ENCODE results near the gene CPEB4.

CPEB4 gene

GRCh38 chr5:173846929-173847501 lies 41.1 kb upstream of the CPEB4 start:
- TF ChIP-seq, protein P1, sequence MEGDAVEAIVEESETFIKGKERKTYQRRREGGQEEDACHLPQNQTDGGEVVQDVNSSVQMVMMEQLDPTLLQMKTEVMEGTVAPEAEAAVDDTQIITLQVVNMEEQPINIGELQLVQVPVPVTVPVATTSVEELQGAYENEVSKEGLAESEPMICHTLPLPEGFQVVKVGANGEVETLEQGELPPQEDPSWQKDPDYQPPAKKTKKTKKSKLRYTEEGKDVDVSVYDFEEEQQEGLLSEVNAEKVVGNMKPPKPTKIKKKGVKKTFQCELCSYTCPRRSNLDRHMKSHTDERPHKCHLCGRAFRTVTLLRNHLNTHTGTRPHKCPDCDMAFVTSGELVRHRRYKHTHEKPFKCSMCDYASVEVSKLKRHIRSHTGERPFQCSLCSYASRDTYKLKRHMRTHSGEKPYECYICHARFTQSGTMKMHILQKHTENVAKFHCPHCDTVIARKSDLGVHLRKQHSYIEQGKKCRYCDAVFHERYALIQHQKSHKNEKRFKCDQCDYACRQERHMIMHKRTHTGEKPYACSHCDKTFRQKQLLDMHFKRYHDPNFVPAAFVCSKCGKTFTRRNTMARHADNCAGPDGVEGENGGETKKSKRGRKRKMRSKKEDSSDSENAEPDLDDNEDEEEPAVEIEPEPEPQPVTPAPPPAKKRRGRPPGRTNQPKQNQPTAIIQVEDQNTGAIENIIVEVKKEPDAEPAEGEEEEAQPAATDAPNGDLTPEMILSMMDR (IDR thresholded peaks at IDR 0.05; ENCODE audit: low read depth, low read length) = no peak
- H3K4me3 ChIP-seq (ENCODE audit: low read depth, low read length) = no peak overlapping the region

- no peak overlapping the region for H3K4me3 ChIP-seq (ENCODE audit: low read depth, low read length)
- TF ChIP-seq, protein P1 (IDR thresholded peaks at IDR 0.05; ENCODE audit: low read depth, low read length) = no peak
Observed at GRCh38 chr5:173848986-173849596, 39.1 kb upstream of the CPEB4 start.

DNA sequence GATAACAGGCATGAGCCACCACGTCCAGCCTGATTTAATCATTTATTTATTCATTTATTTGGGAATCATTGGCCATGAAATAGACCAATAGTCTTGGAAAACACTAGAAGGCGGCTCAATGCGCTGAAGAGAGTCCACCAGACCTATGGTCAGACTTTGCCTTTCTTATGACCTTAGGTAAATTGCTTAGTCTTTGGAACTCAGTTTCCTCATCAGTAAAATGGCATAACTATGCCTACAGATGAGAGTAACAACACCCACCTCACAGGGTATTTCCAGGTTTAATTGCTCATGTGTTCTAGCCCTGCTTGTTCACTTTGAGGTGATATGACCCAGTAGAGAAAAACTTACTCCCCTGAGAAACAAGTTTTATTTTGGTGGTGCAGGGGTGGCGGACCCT lies 38.2 kb upstream of the CPEB4 start:
- no peak overlapping the region for H3K4me3 ChIP-seq (ENCODE audit: low read depth, low read length)
- TF ChIP-seq, protein P1 (IDR thresholded peaks at IDR 0.05; ENCODE audit: low read depth, low read length) = no peak

- TF ChIP-seq, protein P1 (IDR thresholded peaks at IDR 0.05; ENCODE audit: low read depth, low read length) = no peak
- H3K4me3 ChIP-seq (ENCODE audit: low read depth, low read length) = no peak overlapping the region
Observed at GRCh38 chr5:173850659-173851058, 37.5 kb upstream of the CPEB4 start.

GRCh38 chr5:173851595-173852243 lies 36.4 kb upstream of the CPEB4 start:
- no peak overlapping the region for H3K4me3 ChIP-seq (ENCODE audit: low read depth, low read length)
- TF ChIP-seq, protein P1 (IDR thresholded peaks at IDR 0.05; ENCODE audit: low read depth, low read length) = no peak

- no peak overlapping the region for H3K4me3 ChIP-seq (ENCODE audit: low read depth, low read length)
- TF ChIP-seq, protein P1 (IDR thresholded peaks at IDR 0.05; ENCODE audit: low read depth, low read length) = no peak
Observed at GRCh38 chr5:173852790-173853359, 35.3 kb upstream of the CPEB4 start.

Data from WI38 (cell line).